ENCODE results near the gene ZNF451.

ZNF451 gene

GRCh38 chr6:57172136-57173055 lies 82.4 kb downstream of the ZNF451 start, which contains the start of gene BAG2:
BAG2 (plus strand) TSS chr6:57172326; CDS start chr6:57172698, 372 bp downstream.
- Histone ChIP-seq H3K4me3 (ENCODE audit: low read depth, low read length) (peak within 1 kb of the TSS; percentile 60), H3K79me2 (no peaks in the 10 kb centered on the region), H3K9me3 (ENCODE audit: control insufficient read depth, low read length) (no peaks in the 10 kb centered on the region), H3K27ac (peak within 1 kb of the TSS; percentile 82), H3K9ac (no peak within 1 kb of the TSS), H2AFZ (peak within 1 kb of the TSS; percentile 88), H3K4me2 (ENCODE audit: low read length) (peak within 1 kb of the TSS; percentile 85), H3K27me3 (ENCODE audit: control insufficient read depth, insufficient read depth, low read length) (no peaks in the 10 kb centered on the region), H3K4me1 (no peaks in the 10 kb centered on the region), H3K36me3 (ENCODE audit: control insufficient read depth, insufficient read depth, low read length) (no peaks in the 10 kb centered on the region)
- TF ChIP-seq CTCF (IDR thresholded peaks at IDR 0.05), result peak; percentile 22

- no peaks in the 10 kb centered on the region for H3K9me3 ChIP-seq (ENCODE audit: control insufficient read depth, low read length)
- H2AFZ ChIP-seq, result peak overlapping the region; percentile 88
- H3K4me1 ChIP-seq, result no peaks in the 10 kb centered on the region
- peak overlapping the region; percentile 82 for H3K27ac ChIP-seq
- H3K36me3 ChIP-seq (ENCODE audit: control insufficient read depth, insufficient read depth, low read length), result no peaks in the 10 kb centered on the region
- H3K27me3 ChIP-seq (ENCODE audit: control insufficient read depth, insufficient read depth, low read length), result no peaks in the 10 kb centered on the region
- TF ChIP-seq CTCF (IDR thresholded peaks at IDR 0.05), result no peak
- H3K79me2 ChIP-seq, result no peaks in the 10 kb centered on the region
- H3K4me2 ChIP-seq (ENCODE audit: low read length), result peak overlapping the region; percentile 85
- H3K4me3 ChIP-seq (ENCODE audit: low read depth, low read length), result peak overlapping the region; percentile 60
- H3K9ac ChIP-seq, result no peak overlapping the region
These were observed 83.3 kb downstream of the ZNF451 start for GRCh38 chr6:57173056-57173885.

- Histone ChIP-seq H3K36me3 (ENCODE audit: control insufficient read depth, insufficient read depth, low read length) (no peaks in the 10 kb centered on the region), H2AFZ (no peak overlapping the region), H3K4me3 (ENCODE audit: low read depth, low read length) (no peak overlapping the region), H3K27me3 (ENCODE audit: control insufficient read depth, insufficient read depth, low read length) (no peaks in the 10 kb centered on the region), H3K27ac (no peak overlapping the region), H3K79me2 (no peaks in the 10 kb centered on the region), H3K4me2 (ENCODE audit: low read length) (no peak overlapping the region), H3K4me1 (no peaks in the 10 kb centered on the region), H3K9me3 (ENCODE audit: control insufficient read depth, low read length) (no peaks in the 10 kb centered on the region), H3K9ac (no peak overlapping the region)
- TF ChIP-seq CTCF (IDR thresholded peaks at IDR 0.05), result no peak
These were observed 84.0 kb downstream of the ZNF451 start for GRCh38 chr6:57173886-57174510.

GRCh38 chr6:57174511-57174907 lies 84.5 kb downstream of the ZNF451 start:
- Histone ChIP-seq H3K27me3 (ENCODE audit: control insufficient read depth, insufficient read depth, low read length) (no peaks in the 10 kb centered on the region), H3K9ac (no peak overlapping the region), H2AFZ (no peak overlapping the region), H3K27ac (no peak overlapping the region), H3K9me3 (ENCODE audit: control insufficient read depth, low read length) (no peaks in the 10 kb centered on the region), H3K4me3 (ENCODE audit: low read depth, low read length) (no peak overlapping the region), H3K36me3 (ENCODE audit: control insufficient read depth, insufficient read depth, low read length) (no peaks in the 10 kb centered on the region), H3K79me2 (no peaks in the 10 kb centered on the region), H3K4me2 (ENCODE audit: low read length) (no peak overlapping the region), H3K4me1 (no peaks in the 10 kb centered on the region)
- no peak for TF ChIP-seq CTCF (IDR thresholded peaks at IDR 0.05)

Data from parathyroid adenoma (tissue), 2 donors.